ENCODE results near the gene ERCC6L2.

GRCh38 chr9:95979446-95979845 lies 104.0 kb downstream of the ERCC6L2 start:
- no peak for TF ChIP-seq CTCF (IDR thresholded peaks at IDR 0.05; ENCODE audit: extremely low read depth in 1 of 2, insufficient read depth in 1 of 2, low read depth in 1 of 2, low read length in 2 of 2)
- TF ChIP-seq EZH2 (IDR thresholded peaks at IDR 0.05; ENCODE audit: borderline replicate concordance, low read depth, low read length, severe bottlenecking) = no peak
- no peak for TF ChIP-seq POLR2AphosphoS5 (IDR thresholded peaks at IDR 0.05; ENCODE audit: insufficient read depth, low read depth, low read length)
- TF ChIP-seq MYC (IDR thresholded peaks at IDR 0.05; ENCODE audit: low read depth, low read length) = no peak
- TF ChIP-seq POLR2A (IDR thresholded peaks at IDR 0.05; ENCODE audit: low read depth, low read length) = no peak
- TF ChIP-seq, protein P1, sequence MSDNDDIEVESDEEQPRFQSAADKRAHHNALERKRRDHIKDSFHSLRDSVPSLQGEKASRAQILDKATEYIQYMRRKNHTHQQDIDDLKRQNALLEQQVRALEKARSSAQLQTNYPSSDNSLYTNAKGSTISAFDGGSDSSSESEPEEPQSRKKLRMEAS (IDR thresholded peaks at IDR 0.05; ENCODE audit: insufficient read depth, insufficient read length) = no peak
- no peak for TF ChIP-seq FOS (IDR thresholded peaks at IDR 0.05; ENCODE audit: borderline replicate concordance, insufficient read depth, low read length)
- TF ChIP-seq GATA2 (IDR thresholded peaks at IDR 0.05; ENCODE audit: insufficient read depth, insufficient read length, low read depth, low read length) = no peak
